Endothelial cell of umbilical vein (primary cell): ENCODE data around the gene CDC42. TPM values are rescaled to one million over a fixed set of nuclear protein-coding genes. Genes with fewer than 3 reads are reported as not detected.
A peak's percentile ranks its signal among the peaks of the same experiment; 100 is the strongest.

Source experiments
- BruUV-seq: library from RNA; stranded (reverse); fragments of 400-500 nt; replicated peaks from 2 replicates; lab custom pipeline; 2021; lab: Mats Ljungman, UMichigan
- CTCF ChIA-PET: fragments of 300-600, 350-600 bp; sonication (Branson Sonifier 250); formaldehyde crosslinking; loops from one replicate; lab custom pipeline; 2021; ENCODE audit warnings: antibody characterized with exemption, inconsistent platforms; lab: Charles Lee
- POLR2A ChIA-PET: fragments of 300-600, 350-600 bp; sonication (Branson Sonifier 250); formaldehyde crosslinking; loops from one replicate; lab custom pipeline; 2021; ENCODE audit warnings: antibody characterized with exemption, inconsistent platforms; lab: Charles Lee
- DNase-seq: peaks from one replicate; pipeline ENCODE4 v3.0.0-alpha.2; 2011; ENCODE audit warnings: low read depth, low spot score
- FAIRE-seq: peaks from 2 replicates; lab custom pipeline; 2011; peaks lifted over from hg19 to GRCh38; lab: Jason Lieb, UNC
- H2AFZ ChIP-seq: 2 replicates; pipeline ENCODE4 v1.6.0; 2012; ENCODE audit warnings: low read depth, low read length, control low read depth, inconsistent platforms
- H3K27ac ChIP-seq: 2 replicates; pipeline ENCODE4 v1.5.1; 2011; ENCODE audit warnings: low read depth, mild to moderate bottlenecking, control low read depth, low read length, moderate library complexity; ENCODE audit not compliant: insufficient read depth
- H3K27me3 ChIP-seq, 2 experiments: 2 replicates each; pipeline versions ENCODE4 v1.6.0 to v1.6.1; 2011; ENCODE audit warnings: low read length in 2 of 2, mixed read lengths in 1 of 2; ENCODE audit not compliant: control insufficient read depth in 2 of 2, insufficient read depth in 2 of 2
- H3K36me3 ChIP-seq, 2 experiments: 2 replicates in 1 of 2; 3 replicates in 1 of 2; pipeline ENCODE4 v1.5.1; 2011; ENCODE audit warnings: low read length in 2 of 2, mild to moderate bottlenecking in 1 of 2, moderate library complexity in 1 of 2; ENCODE audit not compliant: control insufficient read depth in 2 of 2, insufficient read depth in 2 of 2; ENCODE audit errors: extremely low read depth in 1 of 2
- H3K4me1 ChIP-seq: 3 replicates; pipeline ENCODE4 v1.5.1; 2011; ENCODE audit warnings: mild to moderate bottlenecking, low read length; ENCODE audit not compliant: control insufficient read depth, insufficient read depth; ENCODE audit errors: extremely low read depth
- H3K4me2 ChIP-seq: 2 replicates; pipeline ENCODE4 v1.6.1; 2011; ENCODE audit warnings: low read length, control low read depth, mixed read lengths; ENCODE audit not compliant: insufficient read depth
- H3K4me3 ChIP-seq, 3 experiments: fragments of 200-600 bp in 1 of 3; sonication (generic), shearing (Covaris generic) in 1 of 3; replicated peaks in 1 of 3; 2 replicates each; pipeline ENCODE4 v1.5.1; 2011 to 2016; ENCODE audit warnings: control low read depth in 3 of 3, low read length in 3 of 3, mild to moderate bottlenecking in 2 of 3, inconsistent platforms in 1 of 3, low read depth in 1 of 3, moderate library complexity in 1 of 3; ENCODE audit not compliant: insufficient read depth in 1 of 3
- H3K79me2 ChIP-seq: 2 replicates; pipeline ENCODE4 v1.6.0; 2012; ENCODE audit warnings: low read length, inconsistent platforms; ENCODE audit not compliant: control insufficient read depth, insufficient read depth
- H3K9ac ChIP-seq: replicated peaks from 2 replicates; pipeline ENCODE3; 2011; ENCODE audit warnings: low read length, control low read depth; ENCODE audit not compliant: insufficient read depth; ENCODE audit errors: extremely low read depth
- H3K9me1 ChIP-seq: replicated peaks from 3 replicates; pipeline ENCODE4 v1.6.0; 2011; ENCODE audit warnings: mild to moderate bottlenecking, low read length; ENCODE audit not compliant: control insufficient read depth, insufficient read depth; ENCODE audit errors: extremely low read depth
- H3K9me3 ChIP-seq: replicated peaks from 2 replicates; pipeline ENCODE4 v1.5.1; 2012; ENCODE audit warnings: low read length, inconsistent platforms; ENCODE audit not compliant: control insufficient read depth, insufficient read depth
- H4K20me1 ChIP-seq: replicated peaks from 2 replicates; pipeline ENCODE3; 2011; ENCODE audit warnings: mild to moderate bottlenecking, low read length; ENCODE audit not compliant: control insufficient read depth, insufficient read depth; ENCODE audit errors: extremely low read depth
- EZH2 ChIP-seq: IDR thresholded peaks from 2 replicates; pipeline ENCODE4 v1.6.1; 2012; ENCODE audit warnings: borderline replicate concordance, low read depth, mild to moderate bottlenecking, moderate library complexity, low read length, inconsistent platforms; ENCODE audit not compliant: severe bottlenecking
- FOS ChIP-seq: IDR thresholded peaks from 2 replicates; pipeline ENCODE4 v1.6.1; 2011; ENCODE audit warnings: mild to moderate bottlenecking, low read length, moderate library complexity, borderline replicate concordance; ENCODE audit not compliant: insufficient read depth
- GATA2 ChIP-seq: IDR thresholded peaks from 2 replicates; pipeline ENCODE4 v1.7.0; 2011; ENCODE audit warnings: low read depth, mild to moderate bottlenecking, moderate library complexity, mixed read lengths, low read length; ENCODE audit not compliant: insufficient read length, insufficient read depth
- JUN ChIP-seq: IDR thresholded peaks from 2 replicates; pipeline ENCODE4 v1.6.1; 2011; ENCODE audit warnings: borderline replicate concordance, low read depth; ENCODE audit not compliant: insufficient read length, insufficient read depth
- MYC ChIP-seq: IDR thresholded peaks from one replicate; pipeline ENCODE4 v1.6.1; 2011; ENCODE audit warnings: mild to moderate bottlenecking, low read depth, low read length
- POLR2A ChIP-seq: IDR thresholded peaks from 2 replicates; pipeline ENCODE4 v1.6.1; 2012; ENCODE audit warnings: low read depth, mild to moderate bottlenecking, control low read depth, low read length
- POLR2AphosphoS5 ChIP-seq: IDR thresholded peaks from 2 replicates; pipeline ENCODE4 v1.6.1; 2012; ENCODE audit warnings: low read depth, mild to moderate bottlenecking, control low read depth, low read length, moderate library complexity; ENCODE audit not compliant: insufficient read depth
- dilution Hi-C: fragments of 300-500 bp; cut with MboI; formaldehyde crosslinking; loops from one replicate; pipeline ENCODE4 v1.15.0; 2019; ENCODE audit warnings: low sequenced_read_pairs; ENCODE audit not compliant: extremely low pct_ligation_motif_present
- intact Hi-C: fragments of 100-400 bp; cut with micrococcal nuclease; formaldehyde crosslinking; loops from one replicate; pipeline ENCODE4 v1.10.0; 2022
- polyA plus RNA-seq, 4 experiments: library from polyadenylated mRNA; depleted of rRNA in 3 of 4; stranded (reverse) in 3 of 4; unstranded in 1 of 4; fragments of >200 nt; gene quantifications; 2 replicates each; pipeline versions ENCODE4 v1.2.1 to v1.2.3, GENCODE V29; 2011 to 2012; ENCODE audit warnings: missing spikeins in 1 of 4
- total RNA-seq: library from RNA; stranded (reverse); gene quantifications from 2 replicates; pipeline ENCODE4 v1.2.3, GENCODE V29; 2021
- TF ChIP-seq, protein P1 (sequence below): IDR thresholded peaks from 2 replicates; pipeline ENCODE4 v1.6.1; 2011; ENCODE audit not compliant: insufficient read depth, insufficient read length
- TF ChIP-seq, protein P2 (sequence below), 2 donors: IDR thresholded peaks; 1 replicate in 1 of 2; 2 replicates in 1 of 2; pipeline ENCODE4 v1.5.1; 2011; ENCODE audit warnings: low read length in 2 of 2, mild to moderate bottlenecking in 2 of 2, moderate library complexity in 2 of 2, control low read depth in 1 of 2, inconsistent platforms in 1 of 2, low read depth in 1 of 2; ENCODE audit not compliant: insufficient read depth in 1 of 2; ENCODE audit errors: extremely low read depth in 1 of 2

Gene CDC42
- total and polyA plus RNA-seq, 2 donors (not counting 3 experiments of a cell fraction or from before 2014, with no cell fraction given), result 199 to 381 TPM

DNA sequence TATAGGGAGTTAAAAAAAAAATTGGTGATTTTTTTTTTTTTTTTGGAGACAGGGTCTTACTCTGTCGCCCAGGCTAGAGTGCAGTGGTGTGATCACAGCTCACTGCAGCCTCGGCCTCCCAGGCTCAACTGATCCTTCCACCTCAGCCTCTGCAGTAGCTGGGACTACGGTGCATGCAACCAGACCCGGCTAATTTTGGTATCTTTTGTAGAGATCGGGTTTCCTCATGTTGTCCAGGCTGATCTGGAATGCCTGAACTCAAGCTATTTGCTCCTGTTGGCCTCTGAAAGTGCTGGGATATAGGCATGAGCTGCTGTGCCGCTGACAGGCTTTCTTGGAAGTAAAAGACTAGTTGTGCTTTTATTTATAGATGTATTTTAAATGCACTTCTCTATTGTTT is 3.0 kb downstream of the CDC42 start:
- CTCF ChIA-PET, result interaction anchor here (0.7 to 5.1 kb wide), 7 partner anchors 11 to 361 kb away, joined by 3 to 26 read pairs (median 3); no protein-coding TSS in a partner anchor

DNA sequence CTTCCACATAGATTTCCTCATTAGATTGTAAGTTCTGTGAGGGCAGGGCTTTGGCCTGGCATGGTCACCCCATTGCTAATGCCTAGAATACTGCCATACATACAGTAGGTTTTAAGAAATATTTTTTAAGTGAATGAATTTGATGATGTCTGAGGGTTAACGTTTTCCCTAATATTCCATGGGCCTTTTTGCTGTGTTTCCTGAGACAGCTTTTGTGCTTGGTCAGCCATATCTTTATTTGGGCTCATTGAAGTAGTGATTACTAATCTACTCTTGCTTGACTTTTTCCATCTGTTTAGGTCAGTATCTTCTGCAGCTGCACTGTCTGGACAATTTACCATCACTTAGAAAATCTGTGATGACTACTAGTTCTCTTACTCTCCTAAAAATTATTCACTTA is 3.5 kb downstream of the CDC42 start:
- no peak for DNase-seq
- H3K9me1 ChIP-seq, result no peaks in the 10 kb centered on the region
- H2AFZ ChIP-seq, result no peak overlapping the region
- no TSS peak for BruUV-seq
- H3K9ac ChIP-seq, result no peak overlapping the region
- no peak overlapping the region for H3K4me3 ChIP-seq
- intact Hi-C loops, result no loop called here
- TF ChIP-seq POLR2A, result no peak
- TF ChIP-seq, protein P1, sequence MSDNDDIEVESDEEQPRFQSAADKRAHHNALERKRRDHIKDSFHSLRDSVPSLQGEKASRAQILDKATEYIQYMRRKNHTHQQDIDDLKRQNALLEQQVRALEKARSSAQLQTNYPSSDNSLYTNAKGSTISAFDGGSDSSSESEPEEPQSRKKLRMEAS, result no peak
- no peak for TF ChIP-seq GATA2
- TF ChIP-seq, protein P2, sequence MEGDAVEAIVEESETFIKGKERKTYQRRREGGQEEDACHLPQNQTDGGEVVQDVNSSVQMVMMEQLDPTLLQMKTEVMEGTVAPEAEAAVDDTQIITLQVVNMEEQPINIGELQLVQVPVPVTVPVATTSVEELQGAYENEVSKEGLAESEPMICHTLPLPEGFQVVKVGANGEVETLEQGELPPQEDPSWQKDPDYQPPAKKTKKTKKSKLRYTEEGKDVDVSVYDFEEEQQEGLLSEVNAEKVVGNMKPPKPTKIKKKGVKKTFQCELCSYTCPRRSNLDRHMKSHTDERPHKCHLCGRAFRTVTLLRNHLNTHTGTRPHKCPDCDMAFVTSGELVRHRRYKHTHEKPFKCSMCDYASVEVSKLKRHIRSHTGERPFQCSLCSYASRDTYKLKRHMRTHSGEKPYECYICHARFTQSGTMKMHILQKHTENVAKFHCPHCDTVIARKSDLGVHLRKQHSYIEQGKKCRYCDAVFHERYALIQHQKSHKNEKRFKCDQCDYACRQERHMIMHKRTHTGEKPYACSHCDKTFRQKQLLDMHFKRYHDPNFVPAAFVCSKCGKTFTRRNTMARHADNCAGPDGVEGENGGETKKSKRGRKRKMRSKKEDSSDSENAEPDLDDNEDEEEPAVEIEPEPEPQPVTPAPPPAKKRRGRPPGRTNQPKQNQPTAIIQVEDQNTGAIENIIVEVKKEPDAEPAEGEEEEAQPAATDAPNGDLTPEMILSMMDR (IDR thresholded peaks at IDR 0.05; ENCODE audit: extremely low read depth in 1 of 2, insufficient read depth in 1 of 2, low read depth in 1 of 2, low read length in 2 of 2), result no peak
- TF ChIP-seq EZH2, result no peak
- no peak for TF ChIP-seq FOS
- TF ChIP-seq POLR2AphosphoS5, result no peak
- TF ChIP-seq MYC, result no peak
- no peak for TF ChIP-seq JUN
- no peaks in the 10 kb centered on the region for H3K9me3 ChIP-seq
- H3K27ac ChIP-seq, result no peak overlapping the region
- dilution Hi-C loops, result no loop called here
- H3K4me1 ChIP-seq, result peaks cover 28% of the 10 kb centered on the region
- peak overlapping the region; percentile 55 for H3K4me2 ChIP-seq
- no peak for FAIRE-seq
- H3K27me3 ChIP-seq, result no peaks in the 10 kb centered on the region
- peaks cover 79% of the 10 kb centered on the region for H3K79me2 ChIP-seq
- peaks cover 0 to 2% of the 10 kb centered on the region in 2 experiments for H3K36me3 ChIP-seq
- POLR2A ChIA-PET, result no interaction called here
- CTCF ChIA-PET, result interaction anchor here (0.7 to 1.1 kb wide), 4 partner anchors 10 to 360 kb away, joined by 3 to 4 read pairs (median 4); no protein-coding TSS in a partner anchor
- peaks cover 34% of the 10 kb centered on the region for H4K20me1 ChIP-seq

More for the DNA sequence above, 3.0 kb downstream of the CDC42 start:
- TF ChIP-seq MYC (no peak), FOS (no peak), EZH2 (no peak), POLR2AphosphoS5 (no peak)
- H3K4me1 ChIP-seq, result peaks cover 28% of the 10 kb centered on the region
- peaks cover 0 to 2% of the 10 kb centered on the region in 2 experiments for H3K36me3 ChIP-seq
- H3K9me3 ChIP-seq, result no peaks in the 10 kb centered on the region
- no peaks in the 10 kb centered on the region for H3K9me1 ChIP-seq
- peak overlapping the region in 1 of 3 experiments; percentile 26 for H3K4me3 ChIP-seq
- no peaks in the 10 kb centered on the region for H3K27me3 ChIP-seq
- dilution Hi-C loops (no loop called here), intact Hi-C loops (no loop called here)
- DNase-seq, result no peak
- POLR2A ChIA-PET, result no interaction called here
- H3K4me2 ChIP-seq, result peak overlapping the region; percentile 55
- peaks cover 34% of the 10 kb centered on the region for H4K20me1 ChIP-seq
- no peak overlapping the region for H2AFZ ChIP-seq
- H3K9ac ChIP-seq, result no peak overlapping the region
- peak overlapping the region; percentile 4 for H3K27ac ChIP-seq
- H3K79me2 ChIP-seq, result peaks cover 73% of the 10 kb centered on the region
- no TSS peak for BruUV-seq
- FAIRE-seq, result no peak
